Liver (tissue), 9 donors: ENCODE results near the gene CCSER2. TPM values are rescaled to one million over a fixed set of nuclear protein-coding genes. Genes with fewer than 3 reads are reported as not detected.

Source experiments
- DNase-seq: peaks from one replicate; pipeline ENCODE4 v3.0.0-alpha.2; 2017; ENCODE audit warnings: low spot score
- H3K27ac ChIP-seq, 2 donors: one replicate each; pipeline ENCODE4 v1.7.0; 2013; ENCODE audit warnings: inconsistent platforms in 2 of 2, low read length in 2 of 2, control low read depth in 1 of 2, low read depth in 1 of 2, mild to moderate bottlenecking in 1 of 2
- H3K27me3 ChIP-seq, 4 donors: one replicate each; pipeline versions ENCODE4 v1.6.1 to v1.7.0; 2013; ENCODE audit warnings: low read length in 3 of 4, inconsistent platforms in 1 of 4, mild to moderate bottlenecking in 1 of 4, moderate library complexity in 1 of 4; ENCODE audit not compliant: control insufficient read depth in 4 of 4, insufficient read depth in 4 of 4
- H3K36me3 ChIP-seq, 4 donors: one replicate each; pipeline versions ENCODE4 v1.6.1 to v1.7.0; 2013; ENCODE audit warnings: low read length in 3 of 4, mild to moderate bottlenecking in 3 of 4, low read depth in 1 of 4, moderate library complexity in 1 of 4; ENCODE audit not compliant: control insufficient read depth in 4 of 4, insufficient read depth in 3 of 4
- H3K4me1 ChIP-seq, 4 donors: one replicate each; pipeline versions ENCODE4 v1.6.1 to v1.7.0; 2013; ENCODE audit warnings: low read length in 3 of 4, mild to moderate bottlenecking in 3 of 4, moderate library complexity in 1 of 4; ENCODE audit not compliant: control insufficient read depth in 4 of 4, insufficient read depth in 4 of 4
- H3K4me3 ChIP-seq, 3 donors: one replicate each; pipeline versions ENCODE4 v1.6.1 to v1.7.0; 2013; ENCODE audit warnings: low read length in 3 of 3, control low read depth in 1 of 3, low read depth in 1 of 3, mild to moderate bottlenecking in 1 of 3
- H3K9ac ChIP-seq, 2 donors: one replicate each; pipeline ENCODE4 v1.7.0; 2013; ENCODE audit warnings: low read length in 2 of 2, mild to moderate bottlenecking in 2 of 2, moderate library complexity in 2 of 2, control low read depth in 1 of 2, low read depth in 1 of 2
- H3K9me3 ChIP-seq, 4 donors: one replicate each; pipeline versions ENCODE4 v1.6.1 to v1.7.0; 2013; ENCODE audit warnings: low read length in 3 of 4; ENCODE audit not compliant: control insufficient read depth in 4 of 4
- CTCF ChIP-seq: fragments of 150-350 bp; IDR thresholded peaks from 2 replicates; pipeline ENCODE4 v1.5.1; 2017; ENCODE audit warnings: improper control_type of control experiment, low read depth, low read length; ENCODE audit not compliant: missing input control
- EGR1 ChIP-seq, 2 donors: IDR thresholded peaks; 2 replicates each; pipeline ENCODE4 v1.6.1; 2016 to 2018; ENCODE audit warnings: antibody characterized with exemption in 2 of 2, low read depth in 2 of 2
- FOXA1 ChIP-seq: IDR thresholded peaks from 2 replicates; pipeline ENCODE4 v1.6.1; 2016; ENCODE audit warnings: antibody characterized with exemption
- FOXA2 ChIP-seq: IDR thresholded peaks from 2 replicates; pipeline ENCODE4 v1.6.1; 2016; ENCODE audit warnings: antibody characterized with exemption
- GABPA ChIP-seq, 2 donors: IDR thresholded peaks in 1 of 2; conservative IDR thresholded peaks in 1 of 2; 2 replicates each; pipeline ENCODE4 v1.6.1; 2016; ENCODE audit warnings: antibody characterized with exemption in 2 of 2, mild to moderate bottlenecking in 1 of 2, moderate library complexity in 1 of 2
- HNF4A ChIP-seq, 2 donors: conservative IDR thresholded peaks; 2 replicates each; pipeline ENCODE4 v1.6.1; 2016; ENCODE audit warnings: antibody characterized with exemption in 2 of 2, mild to moderate bottlenecking in 2 of 2
- HNF4G ChIP-seq: IDR thresholded peaks from 2 replicates; pipeline ENCODE4 v1.6.1; 2016; ENCODE audit warnings: antibody characterized with exemption
- JUND ChIP-seq, 2 donors: IDR thresholded peaks; 2 replicates each; pipeline ENCODE4 v1.6.1; 2016; ENCODE audit warnings: antibody characterized with exemption in 2 of 2
- NR2F2 ChIP-seq: IDR thresholded peaks from 2 replicates; pipeline ENCODE4 v1.6.1; 2016; ENCODE audit warnings: antibody characterized with exemption
- RAD21 ChIP-seq, 2 donors: IDR thresholded peaks; 2 replicates each; pipeline ENCODE4 v1.6.1; 2016; ENCODE audit warnings: antibody characterized with exemption in 2 of 2, mild to moderate bottlenecking in 2 of 2
- RXRA ChIP-seq, 2 donors: IDR thresholded peaks; 2 replicates each; pipeline ENCODE4 v1.6.1; 2017 to 2018; ENCODE audit warnings: antibody characterized with exemption in 2 of 2, mild to moderate bottlenecking in 1 of 2
- SP1 ChIP-seq: IDR thresholded peaks from 2 replicates; pipeline ENCODE4 v1.6.1; 2018; ENCODE audit warnings: antibody characterized with exemption, mild to moderate bottlenecking
- TAF1 ChIP-seq: conservative IDR thresholded peaks from 2 replicates; pipeline ENCODE4 v1.6.1; 2016; ENCODE audit warnings: antibody characterized with exemption, mild to moderate bottlenecking
- YY1 ChIP-seq: IDR thresholded peaks from 2 replicates; pipeline ENCODE4 v1.6.1; 2016; ENCODE audit warnings: antibody characterized with exemption, mild to moderate bottlenecking
- WGBS: extraction: QIAGEN DNeasy Blood & Tissue Kit; methylation state at CpG from one replicate; pipeline ENCODE4 v1.1.7; 2013; 5-methylcytosine and 5-hydroxymethylcytosine counted together
- polyA plus RNA-seq, 2 donors: library from polyadenylated mRNA; stranded (reverse) in 1 of 2; unstranded in 1 of 2; fragments of 200-250 nt in 1 of 2; fragments of >200 nt in 1 of 2; fragmentation: Nextera tagmentation in 1 of 2; extraction: Ambion mirVana in 1 of 2; gene quantifications; one replicate each; pipeline versions ENCODE4 v1.2.1 to v1.2.3, GENCODE V29; 2013 to 2015
- total RNA-seq, 2 donors: library from RNA; depleted of rRNA; stranded (reverse); fragments of >200 nt; gene quantifications; one replicate each; pipeline ENCODE4 v1.2.3, GENCODE V29; 2014
- TF ChIP-seq, protein P1 (sequence below): IDR thresholded peaks from 2 replicates; pipeline ENCODE4 v1.6.1; 2016; ENCODE audit warnings: antibody characterized with exemption, mild to moderate bottlenecking
- TF ChIP-seq, protein P2 (sequence below): IDR thresholded peaks from 2 replicates; pipeline ENCODE4 v1.6.1; 2016; ENCODE audit warnings: antibody characterized with exemption
- TF ChIP-seq, protein P3 (sequence below): IDR thresholded peaks from 2 replicates; pipeline ENCODE4 v1.6.1; 2016; ENCODE audit warnings: antibody characterized with exemption
- TF ChIP-seq, protein P4 (sequence below): IDR thresholded peaks from 2 replicates; pipeline ENCODE4 v1.6.1; 2016; ENCODE audit warnings: antibody characterized with exemption
- donor health status: healthy.
- donor health status: healthy.
- donor health status: healthy.
- donor health status: healthy.
- donor health status: healthy.

Gene CCSER2
- total and polyA plus RNA-seq, 4 donors = 5.6 to 18.2 (median 12.1) TPM

DNA sequence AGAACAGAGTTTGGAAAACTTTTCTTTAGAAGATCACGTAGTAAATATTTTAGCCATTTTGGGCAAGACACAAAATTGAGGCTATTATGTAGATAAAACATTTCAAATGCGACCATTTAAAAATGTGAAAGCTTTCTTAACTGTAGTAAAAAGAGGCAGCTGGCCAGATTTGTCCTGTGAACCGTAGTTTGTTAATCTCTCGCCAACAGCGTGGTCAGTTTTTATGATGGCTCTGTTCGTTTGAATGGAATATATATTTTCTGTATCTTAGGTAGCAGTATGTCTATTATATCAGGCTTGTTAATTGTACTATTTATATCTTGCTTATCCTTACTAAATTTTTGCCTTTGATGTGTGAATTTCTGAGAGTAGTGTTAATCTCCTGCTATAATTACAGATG is 124.9 kb downstream of the CCSER2 start (continued):
- TF ChIP-seq HNF4A (conservative IDR thresholded peaks at IDR 0.05) = no peak
- TF ChIP-seq FOXA1 = no peak
- TF ChIP-seq, protein P1, sequence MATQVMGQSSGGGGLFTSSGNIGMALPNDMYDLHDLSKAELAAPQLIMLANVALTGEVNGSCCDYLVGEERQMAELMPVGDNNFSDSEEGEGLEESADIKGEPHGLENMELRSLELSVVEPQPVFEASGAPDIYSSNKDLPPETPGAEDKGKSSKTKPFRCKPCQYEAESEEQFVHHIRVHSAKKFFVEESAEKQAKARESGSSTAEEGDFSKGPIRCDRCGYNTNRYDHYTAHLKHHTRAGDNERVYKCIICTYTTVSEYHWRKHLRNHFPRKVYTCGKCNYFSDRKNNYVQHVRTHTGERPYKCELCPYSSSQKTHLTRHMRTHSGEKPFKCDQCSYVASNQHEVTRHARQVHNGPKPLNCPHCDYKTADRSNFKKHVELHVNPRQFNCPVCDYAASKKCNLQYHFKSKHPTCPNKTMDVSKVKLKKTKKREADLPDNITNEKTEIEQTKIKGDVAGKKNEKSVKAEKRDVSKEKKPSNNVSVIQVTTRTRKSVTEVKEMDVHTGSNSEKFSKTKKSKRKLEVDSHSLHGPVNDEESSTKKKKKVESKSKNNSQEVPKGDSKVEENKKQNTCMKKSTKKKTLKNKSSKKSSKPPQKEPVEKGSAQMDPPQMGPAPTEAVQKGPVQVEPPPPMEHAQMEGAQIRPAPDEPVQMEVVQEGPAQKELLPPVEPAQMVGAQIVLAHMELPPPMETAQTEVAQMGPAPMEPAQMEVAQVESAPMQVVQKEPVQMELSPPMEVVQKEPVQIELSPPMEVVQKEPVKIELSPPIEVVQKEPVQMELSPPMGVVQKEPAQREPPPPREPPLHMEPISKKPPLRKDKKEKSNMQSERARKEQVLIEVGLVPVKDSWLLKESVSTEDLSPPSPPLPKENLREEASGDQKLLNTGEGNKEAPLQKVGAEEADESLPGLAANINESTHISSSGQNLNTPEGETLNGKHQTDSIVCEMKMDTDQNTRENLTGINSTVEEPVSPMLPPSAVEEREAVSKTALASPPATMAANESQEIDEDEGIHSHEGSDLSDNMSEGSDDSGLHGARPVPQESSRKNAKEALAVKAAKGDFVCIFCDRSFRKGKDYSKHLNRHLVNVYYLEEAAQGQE = no peak
- no peak for TF ChIP-seq HNF4G

DNA sequence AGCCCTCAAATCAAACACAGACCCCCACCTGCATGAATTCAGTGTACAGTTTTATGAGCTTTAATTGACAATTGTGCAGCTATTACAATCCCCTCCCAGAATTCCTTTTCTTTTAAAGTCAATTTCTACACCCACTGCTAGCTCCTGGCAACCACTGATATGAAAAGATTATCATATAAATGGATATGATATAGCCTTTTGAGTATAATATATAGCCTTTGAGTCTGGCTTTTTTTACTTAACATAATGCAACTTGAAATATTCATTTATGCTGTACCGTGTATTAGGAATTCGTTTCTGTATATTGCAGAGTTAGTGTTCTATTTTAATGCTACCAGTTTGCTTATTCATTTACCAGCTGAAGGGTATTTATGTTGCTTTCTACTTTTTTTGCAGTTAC is 127.7 kb downstream of the CCSER2 start:
- Histone ChIP-seq H3K4me1 (no peaks in the 10 kb centered on the region), H3K27ac (no peak overlapping the region), H3K9ac (no peak overlapping the region), H3K36me3 (peaks cover 0 to 7% (median 1%) of the 10 kb centered on the region in 4 donors), H3K4me3 (no peak overlapping the region), H3K9me3 (peaks cover 0 to 7% (median 1%) of the 10 kb centered on the region in 4 donors), H3K27me3 (no peaks in the 10 kb centered on the region)
- 88% methylated on average over 2 of the region's 2 CpGs for WGBS
- no peak for TF ChIP-seq RXRA (IDR thresholded peaks at IDR 0.05)
- TF ChIP-seq TAF1 = no peak
- TF ChIP-seq JUND (IDR thresholded peaks at IDR 0.05) = no peak
- no peak for DNase-seq

- peaks cover 0 to 7% (median 1%) of the 10 kb centered on the region in 4 donors for H3K9me3 ChIP-seq
- no peak overlapping the region for H3K27ac ChIP-seq
- H3K36me3 ChIP-seq = peaks cover 0 to 5% (median 1%) of the 10 kb centered on the region in 4 donors
- no peaks in the 10 kb centered on the region for H3K4me1 ChIP-seq
- no peaks in the 10 kb centered on the region for H3K27me3 ChIP-seq
- TF ChIP-seq FOXA2 (no peak), GABPA (IDR thresholded peaks at IDR 0.05 in 1 of 2, conservative IDR thresholded peaks at IDR 0.05 in 1 of 2) (no peak), YY1 (no peak), HNF4A (conservative IDR thresholded peaks at IDR 0.05) (no peak), EGR1 (IDR thresholded peaks at IDR 0.05; ENCODE audit: low read depth in 2 of 2) (no peak), NR2F2 (no peak), JUND (IDR thresholded peaks at IDR 0.05) (no peak), CTCF (no peak), RXRA (IDR thresholded peaks at IDR 0.05) (no peak), HNF4G (no peak), RAD21 (IDR thresholded peaks at IDR 0.05) (no peak), FOXA1 (no peak), TAF1 (no peak), SP1 (no peak)
- TF ChIP-seq, protein P2, sequence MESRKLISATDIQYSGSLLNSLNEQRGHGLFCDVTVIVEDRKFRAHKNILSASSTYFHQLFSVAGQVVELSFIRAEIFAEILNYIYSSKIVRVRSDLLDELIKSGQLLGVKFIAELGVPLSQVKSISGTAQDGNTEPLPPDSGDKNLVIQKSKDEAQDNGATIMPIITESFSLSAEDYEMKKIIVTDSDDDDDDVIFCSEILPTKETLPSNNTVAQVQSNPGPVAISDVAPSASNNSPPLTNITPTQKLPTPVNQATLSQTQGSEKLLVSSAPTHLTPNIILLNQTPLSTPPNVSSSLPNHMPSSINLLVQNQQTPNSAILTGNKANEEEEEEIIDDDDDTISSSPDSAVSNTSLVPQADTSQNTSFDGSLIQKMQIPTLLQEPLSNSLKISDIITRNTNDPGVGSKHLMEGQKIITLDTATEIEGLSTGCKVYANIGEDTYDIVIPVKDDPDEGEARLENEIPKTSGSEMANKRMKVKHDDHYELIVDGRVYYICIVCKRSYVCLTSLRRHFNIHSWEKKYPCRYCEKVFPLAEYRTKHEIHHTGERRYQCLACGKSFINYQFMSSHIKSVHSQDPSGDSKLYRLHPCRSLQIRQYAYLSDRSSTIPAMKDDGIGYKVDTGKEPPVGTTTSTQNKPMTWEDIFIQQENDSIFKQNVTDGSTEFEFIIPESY = no peak
- TF ChIP-seq, protein P1 = no peak
- TF ChIP-seq, protein P3, sequence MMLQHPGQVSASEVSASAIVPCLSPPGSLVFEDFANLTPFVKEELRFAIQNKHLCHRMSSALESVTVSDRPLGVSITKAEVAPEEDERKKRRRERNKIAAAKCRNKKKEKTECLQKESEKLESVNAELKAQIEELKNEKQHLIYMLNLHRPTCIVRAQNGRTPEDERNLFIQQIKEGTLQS = no peak
- TF ChIP-seq, protein P4, sequence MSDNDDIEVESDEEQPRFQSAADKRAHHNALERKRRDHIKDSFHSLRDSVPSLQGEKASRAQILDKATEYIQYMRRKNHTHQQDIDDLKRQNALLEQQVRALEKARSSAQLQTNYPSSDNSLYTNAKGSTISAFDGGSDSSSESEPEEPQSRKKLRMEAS = no peak
- H3K4me3 ChIP-seq = no peak overlapping the region
- no peak for DNase-seq
- H3K9ac ChIP-seq = no peak overlapping the region
Measured at GRCh38 chr10:84460520-84460919, 132.1 kb downstream of the CCSER2 start.
